ENCODE results near the gene CD300LD.

CD300LD gene

GRCh38 chr17:74531231-74531761 lies 60.8 kb downstream of the CD300LD start, which contains the start of gene CD300LB:
CD300LB (minus strand) TSS chr17:74531475; CDS start chr17:74531350, 125 bp downstream.
- Histone ChIP-seq H3K4me3 (ENCODE audit: low read depth, low read length) (no peak within 1 kb of the TSS), H3K27me3 (ENCODE audit: control insufficient read depth, insufficient read depth, low read length) (no peaks in the 10 kb centered on the region), H3K79me2 (no peaks in the 10 kb centered on the region), H3K9me3 (ENCODE audit: control insufficient read depth, low read length) (peaks cover 3% of the 10 kb centered on the region), H3K9ac (no peak within 1 kb of the TSS), H3K27ac (no peak within 1 kb of the TSS), H2AFZ (no peak within 1 kb of the TSS), H3K4me1 (no peaks in the 10 kb centered on the region), H3K4me2 (ENCODE audit: low read length) (no peak within 1 kb of the TSS), H3K36me3 (ENCODE audit: control insufficient read depth, insufficient read depth, low read length) (no peaks in the 10 kb centered on the region)
- TF ChIP-seq, protein P1, sequence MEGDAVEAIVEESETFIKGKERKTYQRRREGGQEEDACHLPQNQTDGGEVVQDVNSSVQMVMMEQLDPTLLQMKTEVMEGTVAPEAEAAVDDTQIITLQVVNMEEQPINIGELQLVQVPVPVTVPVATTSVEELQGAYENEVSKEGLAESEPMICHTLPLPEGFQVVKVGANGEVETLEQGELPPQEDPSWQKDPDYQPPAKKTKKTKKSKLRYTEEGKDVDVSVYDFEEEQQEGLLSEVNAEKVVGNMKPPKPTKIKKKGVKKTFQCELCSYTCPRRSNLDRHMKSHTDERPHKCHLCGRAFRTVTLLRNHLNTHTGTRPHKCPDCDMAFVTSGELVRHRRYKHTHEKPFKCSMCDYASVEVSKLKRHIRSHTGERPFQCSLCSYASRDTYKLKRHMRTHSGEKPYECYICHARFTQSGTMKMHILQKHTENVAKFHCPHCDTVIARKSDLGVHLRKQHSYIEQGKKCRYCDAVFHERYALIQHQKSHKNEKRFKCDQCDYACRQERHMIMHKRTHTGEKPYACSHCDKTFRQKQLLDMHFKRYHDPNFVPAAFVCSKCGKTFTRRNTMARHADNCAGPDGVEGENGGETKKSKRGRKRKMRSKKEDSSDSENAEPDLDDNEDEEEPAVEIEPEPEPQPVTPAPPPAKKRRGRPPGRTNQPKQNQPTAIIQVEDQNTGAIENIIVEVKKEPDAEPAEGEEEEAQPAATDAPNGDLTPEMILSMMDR (IDR thresholded peaks at IDR 0.05): no peak

- Histone ChIP-seq H3K79me2 (no peaks in the 10 kb centered on the region), H3K9me3 (ENCODE audit: control insufficient read depth, low read length) (peaks cover 3% of the 10 kb centered on the region), H3K36me3 (ENCODE audit: control insufficient read depth, insufficient read depth, low read length) (no peaks in the 10 kb centered on the region), H3K4me3 (ENCODE audit: low read depth, low read length) (no peak overlapping the region), H3K27ac (no peak overlapping the region), H3K4me2 (ENCODE audit: low read length) (no peak overlapping the region), H3K9ac (no peak overlapping the region), H3K27me3 (ENCODE audit: control insufficient read depth, insufficient read depth, low read length) (no peaks in the 10 kb centered on the region), H3K4me1 (no peaks in the 10 kb centered on the region), H2AFZ (no peak overlapping the region)
- TF ChIP-seq, protein P1 (IDR thresholded peaks at IDR 0.05): no peak
These were observed 61.3 kb downstream of the CD300LD start for GRCh38 chr17:74530831-74531150.

Data from parathyroid adenoma (tissue), 2 donors.